Kidney (tissue), 14 donors: Measurements from ENCODE around the gene COX6A2. TPM values are rescaled to one million over a fixed set of nuclear protein-coding genes. Genes with fewer than 3 reads are reported as not detected.
"Not testable (repeated sequence)": the region's sequence is repeated elsewhere in the genome, so short reads cannot be mapped to it uniquely, and the experiment has no call there.

ENCODE experiments used
- DNase-seq, 5 donors: peaks; one replicate each; pipeline ENCODE4 v3.0.0-alpha.2; 2013 to 2020
- FAIRE-seq: peaks from 2 replicates; lab custom pipeline; 2012; peaks lifted over from hg19 to GRCh38; lab: Jason Lieb, UNC
- H3K27ac ChIP-seq, 2 donors: one replicate each; pipeline ENCODE4 v1.7.0; 2013; ENCODE audit warnings: low read depth in 2 of 2, low read length in 2 of 2, inconsistent platforms in 1 of 2
- H3K27me3 ChIP-seq: one replicate; pipeline ENCODE4 v1.7.1; 2013; ENCODE audit warnings: low read length, inconsistent platforms; ENCODE audit not compliant: control insufficient read depth, insufficient read depth
- H3K36me3 ChIP-seq, 3 donors: one replicate each; pipeline versions ENCODE4 v1.7.0 to v1.7.1; 2013; ENCODE audit warnings: low read length in 3 of 3, control low read depth in 1 of 3, inconsistent platforms in 1 of 3; ENCODE audit not compliant: insufficient read depth in 3 of 3, control insufficient read depth in 2 of 3
- H3K4me1 ChIP-seq, 3 donors: one replicate each; pipeline versions ENCODE4 v1.7.0 to v1.7.1; 2013; ENCODE audit warnings: low read length in 3 of 3, inconsistent platforms in 1 of 3, low read depth in 1 of 3; ENCODE audit not compliant: control insufficient read depth in 2 of 3, insufficient read depth in 2 of 3
- H3K4me3 ChIP-seq, 3 donors: one replicate each; pipeline versions ENCODE4 v1.7.0 to v1.8.1; 2013; ENCODE audit warnings: low read length in 3 of 3, control low read depth in 1 of 3, inconsistent platforms in 1 of 3
- H3K9ac ChIP-seq, 3 donors: one replicate each; pipeline versions ENCODE4 v1.7.0 to v1.7.1; 2013; ENCODE audit warnings: low read length in 3 of 3, control low read depth in 1 of 3, inconsistent platforms in 1 of 3
- H3K9me3 ChIP-seq, 3 donors: one replicate each; pipeline versions ENCODE4 v1.7.0 to v1.7.1; 2013; ENCODE audit warnings: low read length in 3 of 3, control low read depth in 1 of 3, inconsistent platforms in 1 of 3; ENCODE audit not compliant: control insufficient read depth in 2 of 3, insufficient read depth in 1 of 3
- intact Hi-C: fragments of 100-400 bp; cut with DNase I; formaldehyde crosslinking; loops from one replicate; pipeline ENCODE4 v1.11.1; 2022
- polyA plus RNA-seq: library from polyadenylated mRNA; stranded (reverse); fragments of 350-450 nt; fragmentation: Illumina TruSeq; extraction: RNeasy Lipid Tissue Mini Kit (QIAGEN cat#74804); gene quantifications from one replicate; pipeline ENCODE4 v1.2.3, GENCODE V29; 2014; ENCODE audit warnings: low read depth, low replicate concordance; ENCODE audit not compliant: insufficient read depth
- total RNA-seq: library from RNA; stranded (reverse); fragmentation: NEBNext Ultra II Directional; extraction: Animal tissue kit (Norgen Biotek cat#: 25700); gene quantifications from one replicate; pipeline ENCODE4 v1.2.1, GENCODE V29; 2021
- TF ChIP-seq, protein P1 (sequence below): IDR thresholded peaks from 3 replicates; pipeline ENCODE4 v1.5.1; 2012; ENCODE audit warnings: mild to moderate bottlenecking, moderate library complexity, borderline replicate concordance; ENCODE audit not compliant: insufficient read depth; ENCODE audit errors: extremely low read depth
- donor health status: control.
- donor health status: control.
- donor health status: control.
- donor health status: control.
- donor health status: control.
- donor health status: DM: yes; HTN: yes; CAD: no.
- donor health status: Normal renal cell carcinoma (clear cell type).

The COX6A2 gene
- total and polyA plus RNA-seq, 2 donors from 2014 or later: 5.5 TPM; not detected in 1

DNA sequence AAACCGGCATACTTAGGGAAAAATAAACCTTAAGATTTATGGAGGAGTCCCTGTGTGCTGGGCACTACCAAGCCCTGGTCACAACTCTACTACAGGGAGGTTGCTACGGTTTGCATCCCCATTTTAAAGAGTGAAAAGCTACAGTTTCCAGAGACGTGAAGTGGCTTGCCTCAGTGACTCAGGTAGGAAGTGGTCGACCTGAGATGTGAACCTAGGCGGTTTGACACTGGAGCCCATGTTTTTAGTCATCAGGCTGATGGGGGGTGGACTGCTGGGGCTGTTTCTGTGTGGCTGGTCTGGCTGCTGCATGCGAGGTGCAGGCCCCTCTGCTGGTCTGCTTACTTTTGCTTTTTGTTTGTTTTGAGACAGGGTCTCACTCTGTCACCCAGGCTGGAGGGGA lies 6.6 kb downstream of the COX6A2 start:
- Histone ChIP-seq H3K9ac (no peak overlapping the region), H3K4me1 (no peaks in the 10 kb centered on the region), H3K27me3 (no peaks in the 10 kb centered on the region), H3K9me3 (no peaks in the 10 kb centered on the region), H3K4me3 (no peak overlapping the region), H3K27ac (no peak overlapping the region), H3K36me3 (no peaks in the 10 kb centered on the region)
- DNase-seq (no peak), FAIRE-seq (no peak)
- TF ChIP-seq, protein P1, sequence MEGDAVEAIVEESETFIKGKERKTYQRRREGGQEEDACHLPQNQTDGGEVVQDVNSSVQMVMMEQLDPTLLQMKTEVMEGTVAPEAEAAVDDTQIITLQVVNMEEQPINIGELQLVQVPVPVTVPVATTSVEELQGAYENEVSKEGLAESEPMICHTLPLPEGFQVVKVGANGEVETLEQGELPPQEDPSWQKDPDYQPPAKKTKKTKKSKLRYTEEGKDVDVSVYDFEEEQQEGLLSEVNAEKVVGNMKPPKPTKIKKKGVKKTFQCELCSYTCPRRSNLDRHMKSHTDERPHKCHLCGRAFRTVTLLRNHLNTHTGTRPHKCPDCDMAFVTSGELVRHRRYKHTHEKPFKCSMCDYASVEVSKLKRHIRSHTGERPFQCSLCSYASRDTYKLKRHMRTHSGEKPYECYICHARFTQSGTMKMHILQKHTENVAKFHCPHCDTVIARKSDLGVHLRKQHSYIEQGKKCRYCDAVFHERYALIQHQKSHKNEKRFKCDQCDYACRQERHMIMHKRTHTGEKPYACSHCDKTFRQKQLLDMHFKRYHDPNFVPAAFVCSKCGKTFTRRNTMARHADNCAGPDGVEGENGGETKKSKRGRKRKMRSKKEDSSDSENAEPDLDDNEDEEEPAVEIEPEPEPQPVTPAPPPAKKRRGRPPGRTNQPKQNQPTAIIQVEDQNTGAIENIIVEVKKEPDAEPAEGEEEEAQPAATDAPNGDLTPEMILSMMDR: no peak
- intact Hi-C loops: no loop called here

DNA sequence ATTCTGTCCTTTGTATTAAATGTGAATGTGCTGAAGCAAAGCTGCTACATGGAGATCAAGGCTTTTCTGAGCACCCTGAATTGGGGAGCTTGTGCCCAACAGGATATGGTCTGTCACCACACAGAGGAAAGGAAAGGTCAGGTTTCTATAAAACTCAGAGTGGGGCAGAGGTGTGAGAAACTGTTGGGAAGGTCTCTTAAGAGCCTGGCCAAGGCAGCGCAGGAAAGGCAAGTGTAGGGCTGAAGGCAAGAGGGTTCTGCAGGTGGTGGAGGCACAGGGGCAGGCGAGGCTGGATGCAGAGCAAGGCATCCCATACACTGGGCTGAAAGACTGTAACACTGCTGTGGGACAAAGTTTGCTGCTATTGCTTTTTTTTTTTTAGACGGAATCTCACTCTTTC lies 8.1 kb downstream of the COX6A2 start:
- FAIRE-seq (no peak), DNase-seq (no peak)
- no peaks in the 10 kb centered on the region for H3K36me3 ChIP-seq
- TF ChIP-seq, protein P1: no peak
- no peaks in the 10 kb centered on the region for H3K4me1 ChIP-seq
- H3K9ac ChIP-seq: no peak overlapping the region
- intact Hi-C loops: no loop called here
- H3K27ac ChIP-seq: no peak overlapping the region
- no peaks in the 10 kb centered on the region for H3K27me3 ChIP-seq
- H3K9me3 ChIP-seq: no peaks in the 10 kb centered on the region
- H3K4me3 ChIP-seq: no peak overlapping the region

DNA sequence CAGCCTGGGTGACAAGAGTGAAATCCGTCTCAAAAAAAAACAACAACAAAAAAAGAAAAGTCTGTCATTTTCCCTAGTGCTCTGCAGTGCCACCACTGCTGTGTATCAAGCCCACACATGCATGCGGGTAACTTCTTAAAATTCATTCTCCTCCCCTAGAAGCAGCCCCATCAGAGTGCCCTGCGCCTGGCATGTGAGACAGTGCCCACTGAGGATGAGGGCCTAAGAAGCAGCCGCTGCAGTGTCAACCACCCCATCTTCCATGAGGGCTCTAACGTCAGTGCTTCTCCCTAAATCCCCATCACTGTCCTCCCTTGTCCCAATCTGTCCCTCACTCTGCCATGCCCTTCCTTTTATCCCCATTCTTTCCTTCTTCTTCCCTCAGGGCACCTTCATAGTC lies 10.2 kb downstream of the COX6A2 start:
- TF ChIP-seq, protein P1: no peak
- FAIRE-seq: no peak
- Histone ChIP-seq H3K36me3 (no peaks in the 10 kb centered on the region), H3K9ac (no peak overlapping the region), H3K27ac (no peak overlapping the region), H3K4me1 (no peaks in the 10 kb centered on the region), H3K9me3 (no peaks in the 10 kb centered on the region), H3K27me3 (no peaks in the 10 kb centered on the region), H3K4me3 (no peak overlapping the region)
- peak in 1 of 5 donors; percentile 53 for DNase-seq
- intact Hi-C loops: no loop called here

DNA sequence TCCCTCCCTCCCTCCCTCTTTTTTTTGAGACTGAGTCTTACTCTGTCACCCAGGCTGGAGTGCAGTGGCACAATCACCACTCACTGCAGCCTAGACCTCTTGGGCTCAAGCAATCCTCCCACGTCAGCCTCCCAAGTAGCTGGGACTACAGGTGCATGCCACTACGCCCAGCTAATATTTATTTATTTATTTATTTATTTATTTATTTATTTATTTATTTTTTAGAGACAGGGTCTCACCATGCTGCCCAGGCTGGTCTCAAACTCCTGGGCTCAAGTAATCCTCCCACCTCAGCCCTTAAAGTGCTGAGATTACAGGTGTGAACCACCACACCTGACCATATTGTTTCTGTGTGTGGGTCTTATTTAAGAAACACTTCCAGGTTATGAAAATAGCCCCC lies 11.1 kb downstream of the COX6A2 start:
- H3K27ac ChIP-seq, FAIRE-seq, intact Hi-C loops, H3K4me1 ChIP-seq, H3K36me3 ChIP-seq, H3K27me3 ChIP-seq, H3K9me3 ChIP-seq, H3K9ac ChIP-seq, H3K4me3 ChIP-seq, DNase-seq: not testable (repeated sequence)
